ENCODE data around the gene SUPT3H.

DNA sequence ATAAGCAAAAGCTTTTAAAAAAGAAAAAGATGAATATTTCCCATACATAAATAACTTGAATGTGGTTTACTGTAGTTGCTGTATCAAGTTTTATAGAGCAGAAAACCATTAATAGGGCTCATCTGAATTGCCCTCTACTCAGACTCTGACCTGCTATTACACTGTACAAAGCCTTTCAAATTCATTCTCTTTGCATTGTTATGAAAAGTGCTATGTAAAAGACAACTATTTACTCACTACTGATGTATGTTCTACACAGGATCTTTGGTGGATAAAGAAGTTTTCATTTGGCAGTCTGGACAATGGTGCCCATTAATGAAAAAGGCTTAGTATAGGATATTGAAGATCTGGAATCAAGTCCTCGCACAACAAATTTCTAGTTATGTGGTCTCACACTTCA lies 248.7 kb downstream of the SUPT3H start:
- TF ChIP-seq, protein P1, sequence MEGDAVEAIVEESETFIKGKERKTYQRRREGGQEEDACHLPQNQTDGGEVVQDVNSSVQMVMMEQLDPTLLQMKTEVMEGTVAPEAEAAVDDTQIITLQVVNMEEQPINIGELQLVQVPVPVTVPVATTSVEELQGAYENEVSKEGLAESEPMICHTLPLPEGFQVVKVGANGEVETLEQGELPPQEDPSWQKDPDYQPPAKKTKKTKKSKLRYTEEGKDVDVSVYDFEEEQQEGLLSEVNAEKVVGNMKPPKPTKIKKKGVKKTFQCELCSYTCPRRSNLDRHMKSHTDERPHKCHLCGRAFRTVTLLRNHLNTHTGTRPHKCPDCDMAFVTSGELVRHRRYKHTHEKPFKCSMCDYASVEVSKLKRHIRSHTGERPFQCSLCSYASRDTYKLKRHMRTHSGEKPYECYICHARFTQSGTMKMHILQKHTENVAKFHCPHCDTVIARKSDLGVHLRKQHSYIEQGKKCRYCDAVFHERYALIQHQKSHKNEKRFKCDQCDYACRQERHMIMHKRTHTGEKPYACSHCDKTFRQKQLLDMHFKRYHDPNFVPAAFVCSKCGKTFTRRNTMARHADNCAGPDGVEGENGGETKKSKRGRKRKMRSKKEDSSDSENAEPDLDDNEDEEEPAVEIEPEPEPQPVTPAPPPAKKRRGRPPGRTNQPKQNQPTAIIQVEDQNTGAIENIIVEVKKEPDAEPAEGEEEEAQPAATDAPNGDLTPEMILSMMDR (conservative IDR thresholded peaks at IDR 0.05) = no peak
- no peak for TF ChIP-seq ZFX (IDR thresholded peaks at IDR 0.05)
